Activated naive CD8-positive, alpha-beta T cell (primary cell): ENCODE results near the gene CACNB3.

Experiments
- H3K27ac Mint-ChIP-seq: one replicate; pipeline ENCODE4 v1.8.0; 2021; ENCODE audit warnings: mixed read lengths
- H3K27me3 Mint-ChIP-seq: one replicate; pipeline ENCODE4 v1.8.0; 2021; ENCODE audit warnings: mixed read lengths
- H3K36me3 Mint-ChIP-seq: one replicate; pipeline ENCODE4 v1.8.0; 2021; ENCODE audit warnings: mixed read lengths
- H3K4me1 Mint-ChIP-seq: one replicate; pipeline ENCODE4 v1.8.0; 2021; ENCODE audit warnings: low read depth, mixed read lengths
- H3K4me3 Mint-ChIP-seq: one replicate; pipeline ENCODE4 v1.8.0; 2021; ENCODE audit warnings: mild to moderate bottlenecking, mixed read lengths
- H3K9me3 Mint-ChIP-seq: one replicate; pipeline ENCODE4 v1.8.0; 2021; ENCODE audit warnings: low read depth, mixed read lengths

CACNB3 gene

GRCh38 chr12:48782457-48783395 lies 35.6 kb upstream of the CACNB3 start:
- peaks cover 16% of the 10 kb centered on the region for H3K27me3 Mint-ChIP-seq
- H3K27ac Mint-ChIP-seq = no peak overlapping the region
- no peaks in the 10 kb centered on the region for H3K9me3 Mint-ChIP-seq
- H3K4me1 Mint-ChIP-seq = no peaks in the 10 kb centered on the region
- no peak overlapping the region for H3K4me3 Mint-ChIP-seq
- H3K36me3 Mint-ChIP-seq = no peaks in the 10 kb centered on the region

GRCh38 chr12:48783432-48783831 lies 34.9 kb upstream of the CACNB3 start:
- H3K9me3 Mint-ChIP-seq = no peaks in the 10 kb centered on the region
- H3K27me3 Mint-ChIP-seq = peaks cover 20% of the 10 kb centered on the region
- no peak overlapping the region for H3K4me3 Mint-ChIP-seq
- H3K27ac Mint-ChIP-seq = no peak overlapping the region
- H3K4me1 Mint-ChIP-seq = no peaks in the 10 kb centered on the region
- no peaks in the 10 kb centered on the region for H3K36me3 Mint-ChIP-seq

DNA sequence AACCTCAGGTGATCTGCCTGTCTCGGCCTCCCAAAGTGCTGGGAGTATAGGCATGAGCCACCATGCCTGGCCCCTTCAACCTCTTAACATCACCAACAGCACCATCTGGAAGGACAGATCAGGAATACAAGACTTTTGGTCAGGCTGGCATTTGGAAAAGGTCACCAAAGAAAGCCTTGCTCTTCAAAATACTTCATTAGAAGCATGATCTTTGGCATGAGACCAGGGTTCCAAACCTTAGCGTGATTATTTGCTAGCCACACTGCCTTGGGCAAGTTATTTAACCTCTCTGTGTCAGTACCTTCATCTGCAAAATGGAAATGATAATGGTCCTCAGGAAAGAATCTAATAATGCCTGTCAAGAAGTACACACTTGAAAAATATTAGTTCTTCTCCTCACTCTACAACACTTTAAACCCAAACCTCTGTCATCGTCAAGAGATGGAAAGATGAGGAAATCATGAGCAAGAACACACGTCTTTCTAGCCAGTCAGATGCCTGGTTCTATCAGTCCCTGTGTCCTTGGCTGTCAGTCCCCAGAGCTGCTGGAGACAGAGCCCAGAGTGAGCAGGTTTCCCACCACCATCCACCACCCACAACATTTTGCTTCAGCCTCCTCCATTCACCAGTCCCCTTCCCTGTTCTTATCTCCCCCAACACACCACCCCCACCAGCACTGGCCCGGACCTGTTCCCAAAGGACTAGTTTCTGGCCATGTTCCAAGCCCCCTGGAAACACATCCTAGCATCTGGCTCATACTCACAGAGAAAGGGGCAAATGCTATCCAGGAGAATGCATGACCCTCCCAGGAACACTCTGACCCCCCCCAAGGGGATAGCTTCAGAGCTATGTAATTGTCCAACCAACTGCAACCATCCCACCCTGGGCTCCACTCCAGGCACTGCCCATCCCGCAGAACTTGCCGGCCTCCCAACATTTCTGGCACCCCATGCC lies 31.4 kb upstream of the CACNB3 start:
- Mint-ChIP-seq H3K27me3 (peaks cover 29% of the 10 kb centered on the region), H3K36me3 (no peaks in the 10 kb centered on the region), H3K27ac (no peak overlapping the region), H3K9me3 (no peaks in the 10 kb centered on the region), H3K4me1 (peaks cover 4% of the 10 kb centered on the region), H3K4me3 (no peak overlapping the region)

DNA sequence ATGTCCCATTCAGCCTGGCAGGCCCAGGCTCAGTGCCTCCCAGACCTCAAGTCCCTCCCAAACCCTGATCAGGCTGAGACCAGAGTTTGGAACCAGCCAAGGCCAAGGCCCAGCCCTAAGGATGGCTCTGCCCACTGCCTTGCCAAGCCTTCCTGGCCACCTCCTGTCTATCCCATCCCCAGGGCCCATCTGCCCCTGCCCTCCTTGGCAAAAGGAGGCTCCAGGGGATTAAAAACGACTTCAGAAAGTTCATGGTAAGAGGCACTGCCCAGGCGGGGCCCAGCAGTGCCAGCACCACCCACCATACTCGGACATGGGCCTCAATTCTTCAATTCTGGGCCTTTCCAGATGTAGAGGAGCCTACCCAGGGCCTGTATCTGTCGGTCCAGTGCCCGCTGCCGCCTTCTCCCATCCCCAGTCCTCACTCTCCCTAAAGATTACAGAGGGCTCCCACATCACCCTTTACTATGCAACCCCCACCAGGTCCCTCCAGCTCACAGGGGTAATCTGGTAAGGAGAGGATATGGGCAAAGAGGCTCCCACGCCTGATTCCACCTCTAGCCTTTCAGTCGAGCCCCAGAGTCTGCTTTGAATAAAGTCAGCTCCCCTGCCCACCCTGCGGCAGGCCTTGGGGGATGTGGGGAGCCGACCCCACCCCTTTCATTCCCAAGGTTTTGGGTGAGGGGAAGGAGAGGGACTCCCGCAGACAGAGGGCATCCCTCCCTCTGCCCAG lies 30.3 kb upstream of the CACNB3 start:
- peak overlapping the region; percentile 67 for H3K4me3 Mint-ChIP-seq
- H3K4me1 Mint-ChIP-seq = peaks cover 4% of the 10 kb centered on the region
- no peaks in the 10 kb centered on the region for H3K36me3 Mint-ChIP-seq
- no peak overlapping the region for H3K27ac Mint-ChIP-seq
- peaks cover 29% of the 10 kb centered on the region for H3K27me3 Mint-ChIP-seq
- no peaks in the 10 kb centered on the region for H3K9me3 Mint-ChIP-seq

DNA sequence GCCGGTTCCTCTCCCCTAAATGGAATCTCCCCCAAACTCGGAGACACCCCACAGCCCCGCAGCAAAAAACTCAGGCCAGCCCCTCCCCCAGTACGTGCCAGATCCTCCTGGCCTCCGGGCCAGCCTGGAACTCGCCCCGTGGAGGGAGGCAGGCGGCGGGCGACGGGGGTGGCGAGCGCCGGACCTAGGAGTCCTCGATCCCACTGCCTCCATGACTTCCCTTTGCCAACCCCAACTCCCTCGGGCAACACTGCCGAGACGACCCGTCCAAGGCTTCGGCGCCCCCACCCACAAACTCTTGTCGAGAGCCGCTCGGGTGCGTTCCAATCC lies 29.8 kb upstream of the CACNB3 start:
- Mint-ChIP-seq H3K9me3 (no peaks in the 10 kb centered on the region), H3K4me1 (peaks cover 4% of the 10 kb centered on the region), H3K36me3 (no peaks in the 10 kb centered on the region), H3K27ac (no peak overlapping the region), H3K4me3 (peak overlapping the region; percentile 67), H3K27me3 (peaks cover 29% of the 10 kb centered on the region)

- H3K4me1 Mint-ChIP-seq = peaks cover 4% of the 10 kb centered on the region
- H3K36me3 Mint-ChIP-seq = no peaks in the 10 kb centered on the region
- no peak within 1 kb of the TSS for H3K27ac Mint-ChIP-seq
- H3K27me3 Mint-ChIP-seq = peaks cover 29% of the 10 kb centered on the region
- no peaks in the 10 kb centered on the region for H3K9me3 Mint-ChIP-seq
- H3K4me3 Mint-ChIP-seq = peak within 1 kb of the TSS; percentile 67
Measured at GRCh38 chr12:48788854-48789775, 29.2 kb upstream of the CACNB3 start, which contains the start of gene ADCY6. ADCY6 (minus strand) TSS chr12:48789089; CDS start chr12:48783434, 5,655 bp downstream.

DNA sequence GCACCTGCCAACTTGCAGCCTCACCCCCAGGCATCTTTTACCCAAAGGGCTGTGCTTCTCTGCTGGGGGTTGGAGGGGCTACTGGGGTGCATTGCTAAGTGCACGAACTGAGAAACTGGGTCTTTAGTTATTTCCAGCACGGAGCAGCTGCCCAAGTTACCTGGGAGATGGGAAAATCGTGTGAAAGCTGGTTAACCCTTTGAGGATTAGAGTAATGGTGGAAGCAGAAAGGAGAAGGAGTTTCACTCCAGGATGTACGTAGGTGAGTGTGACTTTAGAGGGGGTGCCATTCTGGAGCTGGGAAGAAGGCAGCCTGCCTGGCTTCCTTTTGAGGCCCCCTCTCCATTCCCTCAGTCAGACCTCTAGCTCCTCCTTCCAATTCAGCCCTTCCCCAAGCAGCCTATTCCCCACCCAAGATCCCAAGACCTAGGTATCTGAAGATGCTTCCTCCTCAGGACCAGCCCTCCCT lies 28.4 kb upstream of the CACNB3 start:
- Mint-ChIP-seq H3K9me3 (no peaks in the 10 kb centered on the region), H3K27ac (no peak overlapping the region), H3K4me1 (peaks cover 4% of the 10 kb centered on the region), H3K4me3 (peak overlapping the region; percentile 42), H3K27me3 (peaks cover 29% of the 10 kb centered on the region), H3K36me3 (no peaks in the 10 kb centered on the region)

DNA sequence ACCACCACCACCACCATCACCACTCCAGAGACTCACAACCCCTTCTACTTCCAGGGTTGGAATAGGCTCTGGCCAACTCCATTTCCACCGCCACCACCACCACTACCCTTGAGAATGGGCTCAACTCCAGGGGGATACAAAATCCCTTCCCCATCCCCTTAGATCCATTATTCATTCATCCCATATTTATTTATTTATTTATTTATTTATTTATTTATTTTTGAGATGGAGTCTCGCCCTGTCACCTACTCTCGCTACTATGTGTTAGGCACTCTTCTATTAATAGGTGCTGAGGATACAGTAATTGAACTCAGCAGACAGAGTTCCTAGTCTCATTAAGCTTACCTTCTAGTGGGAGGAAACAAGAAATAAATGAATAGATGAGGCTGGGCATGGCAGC lies 24.6 kb upstream of the CACNB3 start:
- peaks cover 11% of the 10 kb centered on the region for H3K27me3 Mint-ChIP-seq
- H3K9me3 Mint-ChIP-seq = no peaks in the 10 kb centered on the region
- H3K4me1 Mint-ChIP-seq = peaks cover 2% of the 10 kb centered on the region
- H3K36me3 Mint-ChIP-seq = no peaks in the 10 kb centered on the region
- no peak overlapping the region for H3K4me3 Mint-ChIP-seq
- no peak overlapping the region for H3K27ac Mint-ChIP-seq

DNA sequence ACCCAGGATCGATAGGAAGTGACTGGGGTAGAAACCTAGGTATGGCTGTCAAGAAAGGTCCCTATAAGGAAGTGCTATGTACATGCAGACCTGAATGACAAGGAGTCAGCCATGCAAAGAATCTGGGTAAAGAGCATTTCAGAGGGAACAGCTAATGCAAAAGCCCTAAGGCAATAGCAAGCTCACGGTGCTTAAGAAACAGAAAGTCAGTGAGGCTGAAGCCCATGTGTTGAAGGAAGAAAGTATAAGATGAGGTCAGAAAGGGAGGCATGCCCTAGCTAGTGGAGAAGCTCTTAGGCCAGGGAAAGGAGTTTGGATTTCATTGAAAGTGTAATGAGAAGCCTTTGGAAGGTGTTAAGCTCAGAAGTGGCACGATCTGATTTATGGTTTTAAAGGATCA lies 23.4 kb upstream of the CACNB3 start:
- H3K36me3 Mint-ChIP-seq = no peaks in the 10 kb centered on the region

DNA sequence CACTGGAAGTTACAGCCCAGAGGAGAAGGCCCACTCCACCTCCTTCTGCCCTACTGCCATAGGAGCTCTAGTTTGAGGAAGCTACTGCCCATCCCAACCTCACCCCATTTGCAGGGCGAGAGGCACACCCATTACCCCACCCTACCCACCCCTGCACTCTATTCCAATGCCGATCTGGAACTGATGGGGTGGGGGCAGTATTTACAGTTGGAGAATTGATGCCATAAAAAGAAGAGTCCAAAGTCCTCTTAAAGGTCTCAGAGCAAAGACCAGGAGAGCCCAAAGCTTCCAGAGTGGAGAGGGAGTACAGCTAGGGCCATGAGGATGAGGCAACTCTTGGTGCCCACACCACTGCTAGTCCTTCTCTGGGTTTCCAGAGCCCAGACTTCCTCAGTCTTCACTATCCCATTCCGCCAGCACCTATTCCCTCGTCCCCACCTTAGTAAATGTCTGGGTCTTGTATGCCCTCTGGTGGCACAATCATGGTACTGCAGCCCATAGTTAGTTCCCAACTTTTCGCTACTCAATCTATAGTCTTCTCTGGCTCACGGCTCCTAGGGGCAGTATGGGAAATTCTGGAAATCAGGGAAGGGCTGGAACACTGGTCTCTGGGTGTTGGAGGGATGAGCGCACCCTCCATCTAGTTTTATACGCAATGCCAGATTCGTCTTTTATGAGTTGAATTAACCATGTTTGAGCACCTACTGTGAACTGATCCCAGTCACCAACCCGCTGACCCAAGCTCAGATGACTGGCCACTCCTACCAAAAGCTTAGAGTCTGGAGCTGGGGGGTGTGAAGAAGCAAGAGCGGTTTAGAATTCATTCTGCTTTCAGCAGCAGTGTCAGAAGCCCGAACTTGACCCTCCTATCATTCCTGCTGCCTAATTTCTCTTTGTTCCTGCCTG lies 22.5 kb upstream of the CACNB3 start:
- no peaks in the 10 kb centered on the region for H3K4me1 Mint-ChIP-seq
- H3K4me3 Mint-ChIP-seq = no peak overlapping the region
- H3K27me3 Mint-ChIP-seq = peaks cover 2% of the 10 kb centered on the region
- no peaks in the 10 kb centered on the region for H3K36me3 Mint-ChIP-seq
- H3K27ac Mint-ChIP-seq = no peak overlapping the region
- no peaks in the 10 kb centered on the region for H3K9me3 Mint-ChIP-seq

More for the DNA sequence above, 23.4 kb upstream of the CACNB3 start:
- no peak overlapping the region for H3K4me3 Mint-ChIP-seq
- H3K27me3 Mint-ChIP-seq = peaks cover 9% of the 10 kb centered on the region
- no peaks in the 10 kb centered on the region for H3K9me3 Mint-ChIP-seq
- no peak overlapping the region for H3K27ac Mint-ChIP-seq
- peaks cover under 1% of the 10 kb centered on the region for H3K4me1 Mint-ChIP-seq

DNA sequence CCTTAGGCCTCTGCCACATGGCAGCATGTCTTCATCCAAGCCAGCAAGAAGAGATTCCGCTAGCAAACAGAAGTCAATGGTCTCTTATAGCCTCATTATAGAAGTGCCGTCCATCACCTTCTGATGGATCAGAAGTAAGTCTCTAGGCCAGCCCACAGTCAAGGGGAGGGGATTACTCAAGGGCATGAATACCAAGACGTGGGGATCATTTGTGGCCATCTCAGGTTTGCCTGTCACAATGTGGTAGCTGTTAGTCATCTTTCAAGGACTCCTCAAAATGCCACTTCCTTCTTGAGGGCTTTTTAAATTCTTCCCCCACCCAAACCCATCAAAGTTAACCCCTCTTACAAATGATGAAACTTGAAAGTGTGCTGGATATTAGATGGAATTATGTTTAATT lies 21.3 kb upstream of the CACNB3 start:
- no peaks in the 10 kb centered on the region for H3K4me1 Mint-ChIP-seq
- H3K36me3 Mint-ChIP-seq = no peaks in the 10 kb centered on the region
- peaks cover 4% of the 10 kb centered on the region for H3K27me3 Mint-ChIP-seq
- H3K27ac Mint-ChIP-seq = no peak overlapping the region
- no peak overlapping the region for H3K4me3 Mint-ChIP-seq
- no peaks in the 10 kb centered on the region for H3K9me3 Mint-ChIP-seq

DNA sequence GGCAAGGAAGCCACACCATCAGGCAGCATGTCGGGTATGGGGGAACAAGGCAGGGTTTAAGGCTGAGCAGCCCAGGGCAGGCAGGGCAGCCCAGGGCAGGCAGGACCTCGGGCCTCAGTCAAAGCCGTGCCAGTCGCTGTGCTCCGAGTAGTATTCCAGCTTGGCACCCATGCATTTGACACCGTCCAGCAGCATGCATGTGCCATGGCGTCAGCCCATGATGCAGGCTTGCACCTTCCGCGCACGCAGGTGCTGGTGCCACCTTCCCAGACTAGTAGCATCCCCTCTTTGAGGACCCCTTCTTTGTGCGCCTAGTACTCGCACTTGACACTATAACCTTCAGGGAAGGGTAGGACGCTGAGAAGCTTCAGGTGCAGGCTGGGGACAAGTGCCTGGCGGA lies 17.8 kb upstream of the CACNB3 start:
- no peaks in the 10 kb centered on the region for H3K36me3 Mint-ChIP-seq
- H3K27me3 Mint-ChIP-seq = peaks cover 2% of the 10 kb centered on the region
- no peaks in the 10 kb centered on the region for H3K9me3 Mint-ChIP-seq
- H3K27ac Mint-ChIP-seq = no peak overlapping the region
- H3K4me3 Mint-ChIP-seq = no peak overlapping the region
- peaks cover 2% of the 10 kb centered on the region for H3K4me1 Mint-ChIP-seq

DNA sequence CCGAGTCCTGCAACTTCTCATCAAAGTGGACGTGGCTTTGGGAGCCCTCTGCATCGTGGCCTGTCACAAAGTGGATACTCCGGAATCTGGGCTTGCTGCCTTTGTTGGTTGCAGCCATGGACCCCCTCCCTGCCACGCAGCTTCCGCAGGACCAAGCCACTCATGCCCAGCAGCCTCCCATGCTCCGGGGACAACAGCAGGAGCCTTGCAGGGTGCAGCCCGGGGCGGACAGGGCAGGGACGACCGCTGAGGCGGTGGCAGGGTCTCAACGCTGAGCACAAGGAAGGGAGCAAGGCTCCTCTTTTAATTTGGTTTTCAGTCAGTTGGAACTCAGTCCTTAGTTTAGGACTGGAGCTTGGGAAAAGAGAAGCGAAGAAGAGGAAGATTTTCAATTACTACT lies 17.3 kb upstream of the CACNB3 start:
- Mint-ChIP-seq H3K4me3 (no peak overlapping the region), H3K27ac (no peak overlapping the region), H3K9me3 (no peaks in the 10 kb centered on the region), H3K36me3 (no peaks in the 10 kb centered on the region), H3K27me3 (peaks cover 2% of the 10 kb centered on the region), H3K4me1 (peaks cover 2% of the 10 kb centered on the region)
